Liver (tissue), 9 donors: ENCODE measurements around the gene MEOX1. TPM values are rescaled to one million over a fixed set of nuclear protein-coding genes. Genes with fewer than 3 reads are reported as not detected.

ENCODE experiments used
- DNase-seq: peaks from one replicate; pipeline ENCODE4 v3.0.0-alpha.2; 2017; ENCODE audit warnings: low spot score
- H3K27ac ChIP-seq, 2 donors: one replicate each; pipeline ENCODE4 v1.7.0; 2013; ENCODE audit warnings: inconsistent platforms in 2 of 2, low read length in 2 of 2, control low read depth in 1 of 2, low read depth in 1 of 2, mild to moderate bottlenecking in 1 of 2
- H3K27me3 ChIP-seq, 4 donors: one replicate each; pipeline versions ENCODE4 v1.6.1 to v1.7.0; 2013; ENCODE audit warnings: low read length in 3 of 4, inconsistent platforms in 1 of 4, mild to moderate bottlenecking in 1 of 4, moderate library complexity in 1 of 4; ENCODE audit not compliant: control insufficient read depth in 4 of 4, insufficient read depth in 4 of 4
- H3K36me3 ChIP-seq, 4 donors: one replicate each; pipeline versions ENCODE4 v1.6.1 to v1.7.0; 2013; ENCODE audit warnings: low read length in 3 of 4, mild to moderate bottlenecking in 3 of 4, low read depth in 1 of 4, moderate library complexity in 1 of 4; ENCODE audit not compliant: control insufficient read depth in 4 of 4, insufficient read depth in 3 of 4
- H3K4me1 ChIP-seq, 4 donors: one replicate each; pipeline versions ENCODE4 v1.6.1 to v1.7.0; 2013; ENCODE audit warnings: low read length in 3 of 4, mild to moderate bottlenecking in 3 of 4, moderate library complexity in 1 of 4; ENCODE audit not compliant: control insufficient read depth in 4 of 4, insufficient read depth in 4 of 4
- H3K4me3 ChIP-seq, 3 donors: one replicate each; pipeline versions ENCODE4 v1.6.1 to v1.7.0; 2013; ENCODE audit warnings: low read length in 3 of 3, control low read depth in 1 of 3, low read depth in 1 of 3, mild to moderate bottlenecking in 1 of 3
- H3K9ac ChIP-seq, 2 donors: one replicate each; pipeline ENCODE4 v1.7.0; 2013; ENCODE audit warnings: low read length in 2 of 2, mild to moderate bottlenecking in 2 of 2, moderate library complexity in 2 of 2, control low read depth in 1 of 2, low read depth in 1 of 2
- H3K9me3 ChIP-seq, 4 donors: one replicate each; pipeline versions ENCODE4 v1.6.1 to v1.7.0; 2013; ENCODE audit warnings: low read length in 3 of 4; ENCODE audit not compliant: control insufficient read depth in 4 of 4
- ATF3 ChIP-seq: IDR thresholded peaks from 2 replicates; pipeline ENCODE4 v1.6.1; 2016; ENCODE audit warnings: antibody characterized with exemption
- CTCF ChIP-seq: fragments of 150-350 bp; IDR thresholded peaks from 2 replicates; pipeline ENCODE4 v1.5.1; 2017; ENCODE audit warnings: improper control_type of control experiment, low read depth, low read length; ENCODE audit not compliant: missing input control
- FOXA1 ChIP-seq: IDR thresholded peaks from 2 replicates; pipeline ENCODE4 v1.6.1; 2016; ENCODE audit warnings: antibody characterized with exemption
- GABPA ChIP-seq, 2 donors: IDR thresholded peaks in 1 of 2; conservative IDR thresholded peaks in 1 of 2; 2 replicates each; pipeline ENCODE4 v1.6.1; 2016; ENCODE audit warnings: antibody characterized with exemption in 2 of 2, mild to moderate bottlenecking in 1 of 2, moderate library complexity in 1 of 2
- HNF4G ChIP-seq: IDR thresholded peaks from 2 replicates; pipeline ENCODE4 v1.6.1; 2016; ENCODE audit warnings: antibody characterized with exemption
- MAX ChIP-seq: IDR thresholded peaks from 2 replicates; pipeline ENCODE4 v1.6.1; 2016; ENCODE audit warnings: antibody characterized with exemption
- SP1 ChIP-seq: IDR thresholded peaks from 2 replicates; pipeline ENCODE4 v1.6.1; 2018; ENCODE audit warnings: antibody characterized with exemption, mild to moderate bottlenecking
- TAF1 ChIP-seq: conservative IDR thresholded peaks from 2 replicates; pipeline ENCODE4 v1.6.1; 2016; ENCODE audit warnings: antibody characterized with exemption, mild to moderate bottlenecking
- WGBS: extraction: QIAGEN DNeasy Blood & Tissue Kit; methylation state at CpG from one replicate; pipeline ENCODE4 v1.1.7; 2013; 5-methylcytosine and 5-hydroxymethylcytosine counted together
- polyA plus RNA-seq, 2 donors: library from polyadenylated mRNA; stranded (reverse) in 1 of 2; unstranded in 1 of 2; fragments of 200-250 nt in 1 of 2; fragments of >200 nt in 1 of 2; fragmentation: Nextera tagmentation in 1 of 2; extraction: Ambion mirVana in 1 of 2; gene quantifications; one replicate each; pipeline versions ENCODE4 v1.2.1 to v1.2.3, GENCODE V29; 2013 to 2015
- total RNA-seq, 2 donors: library from RNA; depleted of rRNA; stranded (reverse); fragments of >200 nt; gene quantifications; one replicate each; pipeline ENCODE4 v1.2.3, GENCODE V29; 2014
- TF ChIP-seq, protein P1 (sequence below): IDR thresholded peaks from 2 replicates; pipeline ENCODE4 v1.6.1; 2016; ENCODE audit warnings: antibody characterized with exemption, mild to moderate bottlenecking
- donor health status: healthy.
- donor health status: healthy.
- donor health status: healthy.
- donor health status: healthy.
- donor health status: healthy.

The MEOX1 gene
- total and polyA plus RNA-seq, 4 donors: 0.05 to 0.33 TPM; not detected in 2

DNA sequence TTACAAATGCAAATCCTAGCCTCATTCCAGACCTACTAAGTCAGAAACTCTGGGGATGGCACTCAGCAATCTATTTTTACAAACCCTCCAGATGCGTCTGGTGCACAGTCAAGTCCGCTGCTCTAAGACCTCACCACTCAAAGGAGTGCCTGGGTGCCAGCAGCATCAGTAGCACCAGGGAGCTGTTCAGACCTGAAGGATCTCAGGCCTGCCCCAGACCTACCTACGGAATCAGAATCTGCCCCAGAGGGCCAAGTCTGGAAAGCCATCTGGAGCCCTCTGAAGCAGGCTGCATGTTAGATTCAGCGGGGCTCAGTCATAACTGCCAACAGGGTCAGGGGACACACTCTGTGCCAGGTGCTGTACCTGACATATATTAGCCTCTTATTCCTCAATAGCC lies 17.6 kb downstream of the MEOX1 start (continued):
- no peak for TF ChIP-seq CTCF
- no peak for TF ChIP-seq GABPA (IDR thresholded peaks at IDR 0.05 in 1 of 2, conservative IDR thresholded peaks at IDR 0.05 in 1 of 2)
- no peak for TF ChIP-seq SP1
- no peak for TF ChIP-seq TAF1
- no peak for TF ChIP-seq ATF3

- Histone ChIP-seq H3K36me3 (no peaks in the 10 kb centered on the region), H3K4me3 (no peak overlapping the region), H3K9me3 (no peaks in the 10 kb centered on the region), H3K4me1 (peaks cover 0 to 7% (median 7%) of the 10 kb centered on the region in 4 donors), H3K27ac (no peak overlapping the region), H3K9ac (no peak overlapping the region), H3K27me3 (no peaks in the 10 kb centered on the region)
- TF ChIP-seq, protein P1, sequence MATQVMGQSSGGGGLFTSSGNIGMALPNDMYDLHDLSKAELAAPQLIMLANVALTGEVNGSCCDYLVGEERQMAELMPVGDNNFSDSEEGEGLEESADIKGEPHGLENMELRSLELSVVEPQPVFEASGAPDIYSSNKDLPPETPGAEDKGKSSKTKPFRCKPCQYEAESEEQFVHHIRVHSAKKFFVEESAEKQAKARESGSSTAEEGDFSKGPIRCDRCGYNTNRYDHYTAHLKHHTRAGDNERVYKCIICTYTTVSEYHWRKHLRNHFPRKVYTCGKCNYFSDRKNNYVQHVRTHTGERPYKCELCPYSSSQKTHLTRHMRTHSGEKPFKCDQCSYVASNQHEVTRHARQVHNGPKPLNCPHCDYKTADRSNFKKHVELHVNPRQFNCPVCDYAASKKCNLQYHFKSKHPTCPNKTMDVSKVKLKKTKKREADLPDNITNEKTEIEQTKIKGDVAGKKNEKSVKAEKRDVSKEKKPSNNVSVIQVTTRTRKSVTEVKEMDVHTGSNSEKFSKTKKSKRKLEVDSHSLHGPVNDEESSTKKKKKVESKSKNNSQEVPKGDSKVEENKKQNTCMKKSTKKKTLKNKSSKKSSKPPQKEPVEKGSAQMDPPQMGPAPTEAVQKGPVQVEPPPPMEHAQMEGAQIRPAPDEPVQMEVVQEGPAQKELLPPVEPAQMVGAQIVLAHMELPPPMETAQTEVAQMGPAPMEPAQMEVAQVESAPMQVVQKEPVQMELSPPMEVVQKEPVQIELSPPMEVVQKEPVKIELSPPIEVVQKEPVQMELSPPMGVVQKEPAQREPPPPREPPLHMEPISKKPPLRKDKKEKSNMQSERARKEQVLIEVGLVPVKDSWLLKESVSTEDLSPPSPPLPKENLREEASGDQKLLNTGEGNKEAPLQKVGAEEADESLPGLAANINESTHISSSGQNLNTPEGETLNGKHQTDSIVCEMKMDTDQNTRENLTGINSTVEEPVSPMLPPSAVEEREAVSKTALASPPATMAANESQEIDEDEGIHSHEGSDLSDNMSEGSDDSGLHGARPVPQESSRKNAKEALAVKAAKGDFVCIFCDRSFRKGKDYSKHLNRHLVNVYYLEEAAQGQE: peak; percentile 45
- TF ChIP-seq MAX: no peak
- 77% methylated on average over 7 of the region's 7 CpGs for WGBS
- no peak for DNase-seq
Measured at GRCh38 chr17:43641416-43641815, 20.3 kb downstream of the MEOX1 start.

GRCh38 chr17:43640491-43641252 lies 21.1 kb downstream of the MEOX1 start:
- Histone ChIP-seq H3K4me3 (no peak overlapping the region), H3K27ac (no peak overlapping the region), H3K27me3 (no peaks in the 10 kb centered on the region), H3K9ac (no peak overlapping the region), H3K9me3 (no peaks in the 10 kb centered on the region), H3K36me3 (no peaks in the 10 kb centered on the region), H3K4me1 (peaks cover 0 to 1% (median under 1%) of the 10 kb centered on the region in 4 donors)
- DNase-seq: no peak
- WGBS: 84% methylated on average over 8 of the region's 8 CpGs
- no peak for TF ChIP-seq HNF4G
- TF ChIP-seq FOXA1: no peak
